HepG2 (cell line): ENCODE measurements around the gene PPP2R5D. TPM values are rescaled to one million over a fixed set of nuclear protein-coding genes. Genes with fewer than 3 reads are reported as not detected.

Experiments used
- GMEB1 ChIP-seq: sonication (generic); formaldehyde crosslinking; IDR thresholded peaks from 2 replicates; pipeline ENCODE4 v1.5.1; 2020; ENCODE audit warnings: missing genetic modification reagents, mild to moderate bottlenecking, borderline replicate concordance
- MATR3 ChIP-seq: sonication (generic); formaldehyde crosslinking; IDR thresholded peaks from 2 replicates; pipeline ENCODE4 v1.4.0; 2020; ENCODE audit warnings: missing genetic modification reagents
- PRDM10 ChIP-seq: sonication (generic); formaldehyde crosslinking; IDR thresholded peaks from 2 replicates; pipeline ENCODE4 v1.4.0; 2020; ENCODE audit warnings: low read depth, missing genetic modification reagents
- PTBP1 ChIP-seq: fragments of 200-400 bp; formaldehyde crosslinking; IDR thresholded peaks from 2 replicates; pipeline ENCODE4 v1.6.1; 2018; ENCODE audit warnings: low read length, low read depth; ENCODE audit not compliant: poor library complexity, severe bottlenecking
- SOX5 ChIP-seq: IDR thresholded peaks from 2 replicates; pipeline ENCODE4 v1.6.1; 2016; ENCODE audit warnings: borderline replicate concordance
- TARDBP ChIP-seq: sonication (generic); formaldehyde crosslinking; IDR thresholded peaks from 2 replicates; pipeline ENCODE4 v1.8.0; 2022; ENCODE audit warnings: mild to moderate bottlenecking, missing genetic modification reagents
- TBL1XR1 ChIP-seq: fragments of 150-350 bp; IDR thresholded peaks from 2 replicates; pipeline ENCODE4 v1.6.1; 2014; ENCODE audit warnings: borderline replicate concordance, low read length; ENCODE audit not compliant: partially characterized antibody
- ZBTB14 ChIP-seq: sonication (generic); formaldehyde crosslinking; IDR thresholded peaks from 2 replicates; pipeline ENCODE4 v1.4.0; 2020; ENCODE audit warnings: missing genetic modification reagents
- ZBTB49 ChIP-seq: sonication (generic); formaldehyde crosslinking; IDR thresholded peaks from 2 replicates; pipeline ENCODE4 v1.4.0; 2020; ENCODE audit warnings: missing genetic modification reagents, borderline replicate concordance
- ZFP36L1 ChIP-seq: sonication (generic); formaldehyde crosslinking; IDR thresholded peaks from 2 replicates; pipeline ENCODE4 v1.8.0; 2022; ENCODE audit warnings: mild to moderate bottlenecking, missing genetic modification reagents, moderate library complexity
- ZFP36L2 ChIP-seq: sonication (generic); formaldehyde crosslinking; IDR thresholded peaks from 2 replicates; pipeline ENCODE4 v1.4.0; 2020; ENCODE audit warnings: missing genetic modification reagents
- ZNF34 ChIP-seq: sonication (generic); formaldehyde crosslinking; IDR thresholded peaks from 2 replicates; pipeline ENCODE4 v1.4.0; 2020; ENCODE audit warnings: mild to moderate bottlenecking, missing genetic modification reagents, borderline replicate concordance
- ZNF350 ChIP-seq: sonication (generic); formaldehyde crosslinking; IDR thresholded peaks from 2 replicates; pipeline ENCODE4 v1.4.0; 2020; ENCODE audit warnings: mild to moderate bottlenecking, low read depth, missing genetic modification reagents, borderline replicate concordance
- ZNF362 ChIP-seq: sonication (generic); formaldehyde crosslinking; IDR thresholded peaks from 2 replicates; pipeline ENCODE4 v1.4.0; 2020; ENCODE audit warnings: missing genetic modification reagents, mild to moderate bottlenecking, borderline replicate concordance
- ZNF510 ChIP-seq: sonication (generic); formaldehyde crosslinking; IDR thresholded peaks from 2 replicates; pipeline ENCODE4 v1.4.0; 2020; ENCODE audit warnings: low read depth, mild to moderate bottlenecking, missing genetic modification reagents
- ZNF7 ChIP-seq: IDR thresholded peaks from 2 replicates; pipeline ENCODE4 v1.6.1; 2016; ENCODE audit warnings: missing biosample characterization, missing genetic modification reagents
- ZNF790 ChIP-seq: sonication (generic); formaldehyde crosslinking; IDR thresholded peaks from 2 replicates; pipeline ENCODE4 v1.8.0; 2022; ENCODE audit warnings: missing genetic modification reagents, mild to moderate bottlenecking, borderline replicate concordance
- polyA plus RNA-seq, 8 experiments: library from polyadenylated mRNA; depleted of rRNA in 3 of 8; stranded (reverse) in 7 of 8; unstranded in 1 of 8; fragments of >200 nt; fragmentation: Illumina TruSeq in 4 of 8; extraction: Trizol in 4 of 8; gene quantifications; 2 replicates each; pipeline versions ENCODE4 v1.2.1 to v1.2.3, GENCODE V29; 2011 to 2016; ENCODE audit warnings: low read depth in 4 of 8, missing spikeins in 1 of 8, mixed read lengths in 1 of 8; ENCODE audit not compliant: insufficient read depth in 1 of 8
- total RNA-seq, 5 experiments: library from RNA; depleted of rRNA; stranded (reverse); fragments of >200 nt; fragmentation: Illumina TruSeq; extraction: Trizol; gene quantifications; 2 replicates each; pipeline ENCODE4 v1.2.3, GENCODE V29; 2016; ENCODE audit warnings: low read depth in 1 of 5

The PPP2R5D gene
- total and polyA plus RNA-seq, 2 of the 13 experiments (the other 11 are each of a cell fraction or from before 2014, with no cell fraction given): 53.7 to 60.4 TPM

GRCh38 chr6:42979523-42980177 lies 4.7 kb upstream of the PPP2R5D start (continued):
- TF ChIP-seq ZNF362 (CRISPR knock-in tag) (no peak), ZNF790 (CRISPR knock-in tag) (0 out of 2 replicates have a peak, but pooled peaks have one; percentile 4), ZNF7 (CRISPR knock-in tag) (no peak), ZBTB14 (no peak), ZNF350 (CRISPR knock-in tag) (peak; percentile 61; the same call in 1 of the 2 replicates), TARDBP (CRISPR knock-in tag) (no peak), SOX5 (CRISPR knock-in tag) (no peak), ZFP36L2 (CRISPR knock-in tag) (0 out of 2 replicates have a peak, but pooled peaks have one; percentile 1), ZNF34 (no peak), MATR3 (CRISPR knock-in tag) (no peak), TBL1XR1 (no peak), ZBTB49 (no peak), PTBP1 (no peak), ZFP36L1 (CRISPR knock-in tag) (no peak), GMEB1 (no peak; the same call in 1 of the 2 replicates), PRDM10 (peak; percentile 37; the same call in 1 of the 2 replicates), ZNF510 (no peak)
